NAMALWA (cell line): Measurements from ENCODE around the gene ATP6V0C.
"Not testable (repeated sequence)": the region's sequence is repeated elsewhere in the genome, so short reads cannot be mapped to it uniquely, and the experiment has no call there.

Experiments used
- DNase-seq: peaks from one replicate; pipeline ENCODE4 v3.0.0-alpha.2; 2015; ENCODE audit warnings: low spot score

The ATP6V0C gene

GRCh38 chr16:2528161-2529060, 14.7 kb downstream of the ATP6V0C start:
- DNase-seq: no peak

- no peak for DNase-seq
Observed at GRCh38 chr16:2529061-2529931, 15.5 kb downstream of the ATP6V0C start.

GRCh38 chr16:2529961-2530628, 16.3 kb downstream of the ATP6V0C start:
- DNase-seq: no peak

GRCh38 chr16:2530629-2531318, 17.0 kb downstream of the ATP6V0C start:
- DNase-seq: no peak

- no peak for DNase-seq
Observed at GRCh38 chr16:2531371-2531695, 17.6 kb downstream of the ATP6V0C start, which contains the start of gene CEMP1. Gene CEMP1 (minus strand): TSS chr16:2531408. CDS start chr16:2531073, 335 bp downstream.

- DNase-seq: peak; percentile 97
Observed at GRCh38 chr16:2531696-2532493, 18.1 kb downstream of the ATP6V0C start.

- DNase-seq: peak; percentile 86
Observed at GRCh38 chr16:2532494-2533141, 18.9 kb downstream of the ATP6V0C start.

- DNase-seq: not testable (repeated sequence)
Observed at GRCh38 chr16:2533142-2533755, 19.5 kb downstream of the ATP6V0C start.

GRCh38 chr16:2533912-2534311, 20.2 kb downstream of the ATP6V0C start:
- DNase-seq: no peak

GRCh38 chr16:2534335-2534734, 20.6 kb downstream of the ATP6V0C start:
- DNase-seq: peak; percentile 2

- DNase-seq: peak; percentile 5
Observed at GRCh38 chr16:2535625-2536013, 21.9 kb downstream of the ATP6V0C start.

- peak; percentile 95 for DNase-seq
Observed at GRCh38 chr16:2537451-2538379, 24.0 kb downstream of the ATP6V0C start, which contains the start of gene PDPK1. Gene PDPK1 (plus strand): TSS chr16:2538021. CDS start chr16:2538113, 92 bp downstream.

GRCh38 chr16:2539192-2539844, 25.6 kb downstream of the ATP6V0C start:
- DNase-seq: not testable (repeated sequence)

- DNase-seq: peak; percentile 68
Observed at GRCh38 chr16:2539845-2540458, 26.2 kb downstream of the ATP6V0C start.

- peak; percentile 12 for DNase-seq
Observed at GRCh38 chr16:2540912-2541311, 27.2 kb downstream of the ATP6V0C start.

- peak; percentile 8 for DNase-seq
Observed at GRCh38 chr16:2541409-2541808, 27.7 kb downstream of the ATP6V0C start.

GRCh38 chr16:2543771-2544170, 30.0 kb downstream of the ATP6V0C start:
- not testable (repeated sequence) for DNase-seq
